Activated T-cell treated with anti-CD3 and anti-CD28 coated beads, Interleukin-2, amount 50 U/mL, for 4 hours (primary cell): Measurements from ENCODE around the gene CDX2. TPM values are rescaled to one million over a fixed set of nuclear protein-coding genes. Genes with fewer than 3 reads are reported as not detected.
A peak's percentile ranks its signal among the peaks of the same experiment; 100 is the strongest.
"Not testable (repeated sequence)": the region's sequence is repeated elsewhere in the genome, so short reads cannot be mapped to it uniquely, and the experiment has no call there.

Source experiments
- ATAC-seq, 2 donors: fragments of 200-7000 bp; cut with Tn5 transposase; one replicate each; pipeline ENCODE4 v1.10.0; 2021
- DNase-seq: peaks from one replicate; pipeline ENCODE4 v3.0.0-alpha.2; 2020
- H3K27me3 Mint-ChIP-seq: one replicate; pipeline ENCODE4 v1.8.0; 2021; ENCODE audit warnings: low read depth, mixed read lengths
- H3K36me3 Mint-ChIP-seq: one replicate; pipeline ENCODE4 v1.8.0; 2022; ENCODE audit warnings: mixed read lengths; ENCODE audit not compliant: insufficient read depth
- H3K4me1 Mint-ChIP-seq: one replicate; pipeline ENCODE4 v1.8.0; 2021; ENCODE audit warnings: low read depth, mixed read lengths
- H3K4me3 Mint-ChIP-seq: one replicate; pipeline ENCODE4 v1.8.0; 2021; ENCODE audit warnings: mild to moderate bottlenecking, moderate library complexity, mixed read lengths
- H3K9me3 Mint-ChIP-seq: one replicate; pipeline ENCODE4 v1.8.0; 2021; ENCODE audit warnings: mixed read lengths
- total RNA-seq, 3 donors: library from RNA; stranded (reverse); gene quantifications; one replicate each; pipeline ENCODE4 v1.2.1, GENCODE V29; 2021

The CDX2 gene
- total RNA-seq, 3 donors from 2014 or later, result 0.11 to 0.43 TPM; not detected in 1

GRCh38 chr13:27972478-27972820 is 3.3 kb upstream of the CDX2 start:
- no peak for DNase-seq
- Mint-ChIP-seq H3K4me3 (no peak overlapping the region), H3K9me3 (no peaks in the 10 kb centered on the region), H3K36me3 (no peaks in the 10 kb centered on the region), H3K27me3 (peaks cover 85% of the 10 kb centered on the region), H3K4me1 (peaks cover 19% of the 10 kb centered on the region)
- no peak for ATAC-seq

DNA sequence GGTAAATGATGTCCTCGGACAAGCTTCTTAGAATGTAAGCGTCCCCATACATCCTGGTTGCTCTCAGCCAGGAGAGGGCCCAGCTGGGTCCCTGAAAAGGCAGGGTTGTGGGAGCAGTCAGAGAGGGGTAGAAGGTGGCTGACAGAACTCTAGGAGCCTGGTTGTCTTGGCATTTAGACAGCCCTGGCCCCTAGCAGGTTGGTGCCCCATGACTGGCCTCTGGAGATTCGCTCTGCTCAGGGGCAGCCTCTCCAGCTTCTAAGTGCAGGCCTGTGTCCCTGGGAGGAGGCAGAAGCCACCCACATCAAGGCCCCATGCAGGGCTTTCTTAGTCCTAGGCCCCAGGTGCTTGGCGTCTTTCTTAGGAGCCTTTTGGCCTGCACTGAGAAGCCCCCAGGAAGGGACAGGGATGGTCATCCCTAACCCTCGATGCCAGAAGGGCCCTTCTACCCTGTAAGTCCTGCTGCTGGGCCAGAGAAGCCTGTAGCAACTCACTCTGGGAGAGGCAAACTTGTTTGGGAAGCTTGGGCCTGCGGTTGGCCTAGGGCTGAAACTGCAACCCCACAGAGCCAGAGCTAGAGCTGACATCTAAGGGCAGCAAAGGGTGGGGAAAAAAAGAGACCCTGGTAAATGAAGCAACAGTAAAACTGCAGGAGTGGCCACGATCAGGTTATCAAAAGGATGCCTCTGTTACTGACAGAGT is 2.8 kb upstream of the CDX2 start:
- no peak for DNase-seq
- Mint-ChIP-seq H3K9me3 (no peaks in the 10 kb centered on the region), H3K27me3 (peaks cover 85% of the 10 kb centered on the region), H3K36me3 (no peaks in the 10 kb centered on the region), H3K4me1 (peaks cover 23% of the 10 kb centered on the region), H3K4me3 (no peak overlapping the region)
- no peak for ATAC-seq

DNA sequence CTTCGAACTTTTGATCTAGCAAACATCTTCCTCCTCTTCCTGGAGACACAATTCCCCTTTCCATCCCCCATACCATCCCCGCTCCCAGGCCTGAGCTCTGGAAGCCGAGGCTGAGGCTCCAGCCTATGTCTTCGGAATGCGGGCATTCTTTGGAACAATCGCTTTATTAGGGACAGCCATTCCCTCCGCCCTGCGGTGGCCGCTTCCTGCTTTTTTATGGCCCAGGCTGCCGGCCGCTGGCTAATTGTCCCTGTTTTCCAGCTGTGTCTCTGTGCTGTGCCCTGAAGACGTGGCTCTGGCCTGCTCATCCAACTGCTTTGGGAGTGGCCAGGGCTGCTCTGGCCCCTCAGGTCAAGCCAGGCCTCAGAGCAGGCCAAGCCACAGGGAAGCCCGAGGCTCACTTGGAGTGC is 2.1 kb upstream of the CDX2 start:
- DNase-seq (no peak), ATAC-seq (no peak)
- Mint-ChIP-seq H3K9me3 (no peaks in the 10 kb centered on the region), H3K27me3 (peaks cover 84% of the 10 kb centered on the region), H3K4me3 (no peak overlapping the region), H3K36me3 (no peaks in the 10 kb centered on the region), H3K4me1 (peaks cover 26% of the 10 kb centered on the region)

DNA sequence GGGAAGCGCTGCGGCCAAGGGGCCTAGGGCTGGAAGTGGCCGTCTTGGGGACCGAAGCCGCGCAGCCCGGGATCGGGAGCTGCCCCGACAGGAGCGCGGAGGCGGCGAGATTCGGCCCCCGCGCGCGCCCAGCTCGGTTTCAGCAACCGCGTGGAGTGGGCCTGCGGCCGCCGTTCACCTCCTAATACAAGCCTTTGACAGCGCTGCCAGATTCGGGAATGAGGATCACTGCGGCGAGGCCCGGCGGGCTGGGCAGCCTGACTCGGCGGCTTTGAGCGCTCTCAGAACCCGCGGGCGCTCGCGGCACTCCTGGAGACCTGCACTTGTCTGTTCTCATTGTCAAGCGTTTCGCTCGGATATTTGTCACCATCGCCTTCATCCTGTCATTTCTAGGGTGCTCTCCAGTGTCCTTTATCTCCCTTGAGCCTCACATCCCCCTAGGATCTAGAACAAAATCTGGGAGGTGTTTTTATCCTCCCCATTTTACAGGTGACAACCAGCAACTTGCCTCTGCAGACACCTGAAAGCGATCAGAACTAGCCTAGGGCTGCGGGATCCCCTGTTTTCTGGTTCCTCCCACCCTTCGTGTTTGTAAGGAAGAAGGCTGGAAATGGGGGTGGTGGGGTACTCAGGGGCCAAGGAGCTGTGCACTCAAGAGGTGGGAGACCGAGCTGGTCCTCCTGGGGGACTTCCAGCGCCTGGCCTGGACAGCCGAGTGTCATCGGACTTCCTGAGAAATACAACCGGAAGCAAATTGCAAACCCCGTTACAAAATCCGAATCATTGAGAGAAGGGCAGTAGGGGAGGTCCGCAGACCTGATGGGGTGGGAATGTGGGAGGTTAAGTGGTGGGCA is 1.5 kb upstream of the CDX2 start:
- Mint-ChIP-seq H3K36me3 (no peaks in the 10 kb centered on the region), H3K4me3 (no peak overlapping the region)
- ATAC-seq, result no peak

GRCh38 chr13:27969866-27970229 is 733 bp upstream of the CDX2 start:
- Mint-ChIP-seq H3K36me3 (no peaks in the 10 kb centered on the region), H3K27me3 (peaks cover 84% of the 10 kb centered on the region), H3K9me3 (no peaks in the 10 kb centered on the region), H3K4me1 (peaks cover 25% of the 10 kb centered on the region), H3K4me3 (no peak overlapping the region)
- ATAC-seq (no peak), DNase-seq (no peak)

More for the DNA sequence above, 1.5 kb upstream of the CDX2 start:
- Mint-ChIP-seq H3K4me1 (peaks cover 27% of the 10 kb centered on the region), H3K9me3 (no peaks in the 10 kb centered on the region), H3K27me3 (peaks cover 84% of the 10 kb centered on the region)
- no peak for DNase-seq

- Mint-ChIP-seq H3K36me3 (no peaks in the 10 kb centered on the region), H3K4me3 (no peak overlapping the region), H3K4me1 (peaks cover 25% of the 10 kb centered on the region), H3K27me3 (peaks cover 82% of the 10 kb centered on the region), H3K9me3 (no peaks in the 10 kb centered on the region)
- DNase-seq (no peak), ATAC-seq (no peak)
Measured at GRCh38 chr13:27968316-27969081, 616 bp downstream of the CDX2 start.

DNA sequence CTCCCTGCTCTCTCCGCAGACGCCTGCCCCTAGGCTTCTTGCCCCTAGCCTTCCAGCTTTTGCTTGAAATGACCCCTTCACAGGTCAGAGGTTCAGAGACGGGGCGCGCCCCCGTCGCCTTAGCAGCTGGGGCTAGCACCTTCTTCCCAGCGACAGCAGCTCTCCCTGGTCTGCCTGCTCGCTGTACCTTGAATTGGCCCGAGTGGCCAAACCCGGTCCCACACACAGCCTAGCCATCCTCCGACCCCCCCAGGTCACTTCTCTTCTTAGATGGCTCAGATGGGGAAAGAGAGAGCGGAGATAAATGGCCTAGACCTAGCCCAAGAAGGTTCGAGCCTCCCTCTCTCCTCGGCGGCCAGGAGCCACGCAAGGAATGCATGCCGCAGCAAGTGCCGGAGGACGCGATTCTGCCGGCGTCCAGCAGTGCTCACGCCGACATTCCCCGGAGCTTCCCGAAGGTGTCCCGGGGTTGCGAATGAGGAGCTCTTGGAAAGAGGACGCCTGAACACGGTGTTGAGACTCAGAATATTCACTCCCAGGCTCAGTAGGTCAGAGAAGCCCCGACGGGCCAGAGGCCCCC is 1.3 kb downstream of the CDX2 start:
- ATAC-seq (no peak), DNase-seq (no peak)
- peaks cover 80% of the 10 kb centered on the region for H3K27me3 Mint-ChIP-seq
- H3K36me3 Mint-ChIP-seq, result no peaks in the 10 kb centered on the region
- H3K4me3 Mint-ChIP-seq, result peak overlapping the region; percentile 37
- H3K4me1 Mint-ChIP-seq, result peaks cover 25% of the 10 kb centered on the region
- no peaks in the 10 kb centered on the region for H3K9me3 Mint-ChIP-seq

GRCh38 chr13:27967203-27967735 is 1.8 kb downstream of the CDX2 start:
- no peak for ATAC-seq
- peaks cover 25% of the 10 kb centered on the region for H3K4me1 Mint-ChIP-seq
- no peaks in the 10 kb centered on the region for H3K9me3 Mint-ChIP-seq
- peaks cover 85% of the 10 kb centered on the region for H3K27me3 Mint-ChIP-seq
- DNase-seq, result no peak
- H3K36me3 Mint-ChIP-seq, result no peaks in the 10 kb centered on the region
- H3K4me3 Mint-ChIP-seq, result no peak overlapping the region

DNA sequence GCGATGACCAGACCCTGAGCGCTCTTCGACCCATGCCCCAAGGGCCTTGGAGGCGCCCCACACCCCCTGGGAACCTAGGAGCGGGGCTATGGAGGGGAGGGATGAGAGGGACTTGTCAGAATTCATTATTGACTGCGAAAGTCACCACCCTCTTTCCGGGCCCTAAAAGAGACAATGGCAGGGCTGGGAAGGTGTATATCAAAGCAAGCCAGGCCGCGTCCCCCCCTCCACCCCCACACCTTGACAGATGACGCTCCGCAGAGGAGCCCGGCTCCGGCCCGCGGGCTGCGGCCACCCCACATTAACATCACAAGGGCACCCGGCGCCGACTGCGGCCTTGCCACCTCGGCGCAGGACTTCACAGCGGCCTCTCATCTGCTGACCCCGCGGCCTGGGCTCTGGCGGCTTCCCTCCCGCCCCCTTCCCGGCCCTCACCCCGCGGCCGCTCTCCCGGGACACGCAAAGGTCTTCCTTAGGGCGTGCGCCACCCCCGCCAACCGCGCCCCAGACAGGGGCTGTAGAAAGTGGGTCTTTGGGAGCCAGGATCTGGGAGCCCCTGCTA is 2.4 kb downstream of the CDX2 start:
- peaks cover 25% of the 10 kb centered on the region for H3K4me1 Mint-ChIP-seq
- H3K27me3 Mint-ChIP-seq, result peaks cover 85% of the 10 kb centered on the region
- H3K9me3 Mint-ChIP-seq, result no peaks in the 10 kb centered on the region
- no peak overlapping the region for H3K4me3 Mint-ChIP-seq
- no peaks in the 10 kb centered on the region for H3K36me3 Mint-ChIP-seq
- ATAC-seq, result no peak
- DNase-seq, result no peak

GRCh38 chr13:27965740-27966640 is 3.1 kb downstream of the CDX2 start:
- peaks cover 28% of the 10 kb centered on the region for H3K4me1 Mint-ChIP-seq
- DNase-seq, result no peak
- no peaks in the 10 kb centered on the region for H3K36me3 Mint-ChIP-seq
- no peaks in the 10 kb centered on the region for H3K9me3 Mint-ChIP-seq
- H3K4me3 Mint-ChIP-seq, result no peak overlapping the region
- peaks cover 86% of the 10 kb centered on the region for H3K27me3 Mint-ChIP-seq
- no peak for ATAC-seq

DNA sequence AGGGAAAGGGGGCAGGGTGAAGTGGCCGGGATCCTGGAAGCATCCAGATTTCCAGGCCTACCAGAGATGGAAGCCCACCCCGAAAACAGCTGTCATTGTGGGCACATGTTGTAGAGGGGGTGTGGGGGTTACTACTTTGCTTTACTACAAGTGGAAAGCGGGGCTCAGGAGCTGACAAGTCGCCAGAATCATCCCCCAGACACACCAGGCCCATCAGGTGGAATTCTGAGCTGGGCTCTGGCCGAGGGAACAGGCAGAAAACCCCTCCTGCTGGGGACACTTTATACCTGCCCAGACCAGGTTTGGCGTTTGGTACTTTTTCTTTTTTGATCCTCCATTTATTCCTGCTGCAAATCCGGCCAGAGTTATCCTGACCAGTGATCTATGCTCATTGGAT is 3.8 kb downstream of the CDX2 start:
- no peak for DNase-seq
- Mint-ChIP-seq H3K4me3 (no peak overlapping the region), H3K36me3 (no peaks in the 10 kb centered on the region), H3K27me3 (peaks cover 84% of the 10 kb centered on the region), H3K4me1 (peaks cover 25% of the 10 kb centered on the region), H3K9me3 (no peaks in the 10 kb centered on the region)
- ATAC-seq, result no peak

DNA sequence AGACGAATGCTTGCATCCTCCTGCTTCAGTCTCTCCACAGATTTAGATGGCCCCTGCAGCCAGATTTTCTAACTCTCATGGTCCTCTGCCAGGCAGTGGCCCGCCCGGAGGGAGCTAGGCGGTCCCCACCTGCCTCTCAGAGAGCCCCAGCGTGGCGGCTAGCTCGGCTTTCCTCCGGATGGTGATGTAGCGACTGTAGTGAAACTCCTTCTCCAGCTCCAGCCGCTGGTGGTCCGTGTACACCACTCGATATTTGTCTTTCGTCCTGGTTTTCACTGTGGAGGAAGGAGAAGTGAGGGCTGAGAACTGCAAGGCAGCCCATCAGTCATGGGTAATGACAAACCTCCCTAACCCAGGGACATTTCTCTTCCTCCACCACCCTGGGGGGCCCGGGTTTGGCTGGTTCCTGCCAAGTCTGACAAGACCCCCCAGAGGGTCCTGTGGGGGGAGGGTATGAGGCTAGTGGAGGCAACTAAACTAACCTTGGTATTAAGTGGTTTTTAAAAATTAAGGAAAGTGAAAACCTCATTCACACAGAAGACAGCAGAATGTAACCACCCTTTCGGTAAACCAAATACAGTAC is 4.3 kb downstream of the CDX2 start:
- DNase-seq (no peak), ATAC-seq (no peak)
- Mint-ChIP-seq H3K9me3 (no peaks in the 10 kb centered on the region), H3K4me3 (no peak overlapping the region), H3K4me1 (peaks cover 29% of the 10 kb centered on the region), H3K36me3 (no peaks in the 10 kb centered on the region), H3K27me3 (peaks cover 84% of the 10 kb centered on the region)

DNA sequence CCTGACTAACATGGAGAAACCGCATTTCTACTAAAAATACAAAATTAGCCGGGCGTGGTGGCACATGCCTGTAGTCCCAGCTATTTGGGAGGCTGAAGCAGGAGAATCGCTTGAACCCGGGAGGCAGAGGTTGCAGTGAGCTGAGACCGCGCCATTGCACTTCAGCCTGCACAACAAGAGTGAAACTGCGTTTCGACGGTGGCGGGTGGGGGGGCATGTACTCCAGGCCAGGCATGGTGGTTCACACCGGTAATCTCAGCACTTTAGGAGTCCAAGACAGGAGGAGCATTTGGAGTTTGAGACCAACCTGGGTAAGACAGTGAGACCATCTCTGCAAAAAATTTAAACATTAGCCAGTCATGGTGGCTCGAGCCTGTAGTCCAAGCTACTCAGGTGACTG is 4.9 kb downstream of the CDX2 start:
- not testable (repeated sequence) for ATAC-seq, DNase-seq, H3K4me3 Mint-ChIP-seq, H3K9me3 Mint-ChIP-seq, H3K36me3 Mint-ChIP-seq
- peaks cover 83% of the 10 kb centered on the region for H3K27me3 Mint-ChIP-seq
- H3K4me1 Mint-ChIP-seq, result peaks cover 25% of the 10 kb centered on the region
